GM12872 (cell line): ENCODE data around the gene ARID3B.

Experiments
- CTCF ChIP-seq: IDR thresholded peaks from 3 replicates; pipeline ENCODE4 v1.5.1; 2011; ENCODE audit warnings: low read depth, mild to moderate bottlenecking, low read length, moderate library complexity; ENCODE audit not compliant: insufficient read depth

ARID3B gene

GRCh38 chr15:74545086-74545485 is 4.1 kb downstream of the ARID3B start:
- no peak for TF ChIP-seq CTCF

GRCh38 chr15:74545776-74546656 is 5.0 kb downstream of the ARID3B start:
- no peak for TF ChIP-seq CTCF

GRCh38 chr15:74547616-74548015 is 6.6 kb downstream of the ARID3B start:
- TF ChIP-seq CTCF = no peak

GRCh38 chr15:74548241-74548640 is 7.2 kb downstream of the ARID3B start:
- no peak for TF ChIP-seq CTCF

GRCh38 chr15:74549816-74550215 is 8.8 kb downstream of the ARID3B start:
- no peak for TF ChIP-seq CTCF

GRCh38 chr15:74551714-74552113 is 10.7 kb downstream of the ARID3B start:
- no peak for TF ChIP-seq CTCF

GRCh38 chr15:74552773-74553441 is 11.9 kb downstream of the ARID3B start:
- no peak for TF ChIP-seq CTCF
